Inflammatory macrophage treated with lipopolysaccharide for 4 hours (primary cell): ENCODE measurements around the gene GRB2.
A peak's percentile ranks its signal among the peaks of the same experiment; 100 is the strongest.

Experiments
- DNase-seq: peaks from one replicate; pipeline ENCODE4 v3.0.0-alpha.2; 2020

GRB2 gene

GRCh38 chr17:75412455-75413317 is 7.2 kb upstream of the GRB2 start:
- peak; percentile 54 for DNase-seq

- no peak for DNase-seq
Measured at GRCh38 chr17:75411328-75412067, 6.0 kb upstream of the GRB2 start.

DNA sequence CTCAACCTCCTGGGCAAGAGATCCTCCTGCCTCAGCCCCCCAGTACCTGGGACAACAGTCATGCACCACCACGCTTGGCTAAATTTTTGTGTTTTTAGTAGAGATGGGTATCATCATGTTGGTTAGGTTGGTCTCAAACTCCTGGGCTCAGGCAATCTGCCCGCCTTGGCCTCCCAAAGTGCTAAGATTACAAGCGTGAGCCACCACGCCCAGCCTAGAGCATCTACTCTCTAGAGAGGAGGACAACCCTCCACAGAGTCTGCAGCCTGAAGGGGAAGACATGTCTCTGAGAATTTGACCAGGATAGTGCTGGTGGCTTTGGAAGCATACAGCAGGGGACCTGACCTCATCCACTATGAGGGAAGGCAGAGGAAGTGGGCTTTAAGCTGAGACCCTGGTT is 4.7 kb upstream of the GRB2 start:
- no peak for DNase-seq

DNA sequence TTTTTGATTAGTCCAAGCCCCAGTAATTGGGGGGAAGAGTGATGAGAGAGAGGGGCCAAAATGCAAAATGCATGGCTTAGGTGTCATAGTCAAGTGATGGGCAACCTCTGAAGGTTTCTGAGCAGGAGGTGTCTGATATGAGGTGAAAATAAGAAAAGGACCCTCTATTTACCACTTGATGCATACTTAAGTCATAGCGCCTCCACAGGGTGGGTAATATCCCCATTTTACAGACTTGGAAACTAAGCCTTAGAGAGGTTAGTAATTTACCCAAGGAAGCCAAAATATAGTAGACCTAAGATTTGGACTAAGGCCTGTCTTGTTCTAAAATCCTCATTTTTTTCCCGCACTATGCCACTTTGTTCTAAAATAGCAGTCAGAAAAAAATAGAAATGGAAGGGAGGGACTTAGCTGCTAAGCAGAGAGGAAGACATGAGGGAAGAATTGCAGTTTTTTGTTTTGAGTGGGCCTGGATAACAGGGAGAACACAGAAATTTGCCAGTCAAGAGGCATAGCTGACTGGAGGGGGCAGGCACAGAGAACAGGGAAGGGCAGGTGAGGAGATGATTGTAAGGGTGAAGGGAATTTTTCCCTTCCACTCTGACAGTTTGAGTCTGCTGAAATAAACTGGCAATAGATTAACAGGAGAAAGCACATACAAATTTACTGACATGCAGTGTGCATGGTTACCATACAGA is 2.3 kb upstream of the GRB2 start:
- no peak for DNase-seq

DNA sequence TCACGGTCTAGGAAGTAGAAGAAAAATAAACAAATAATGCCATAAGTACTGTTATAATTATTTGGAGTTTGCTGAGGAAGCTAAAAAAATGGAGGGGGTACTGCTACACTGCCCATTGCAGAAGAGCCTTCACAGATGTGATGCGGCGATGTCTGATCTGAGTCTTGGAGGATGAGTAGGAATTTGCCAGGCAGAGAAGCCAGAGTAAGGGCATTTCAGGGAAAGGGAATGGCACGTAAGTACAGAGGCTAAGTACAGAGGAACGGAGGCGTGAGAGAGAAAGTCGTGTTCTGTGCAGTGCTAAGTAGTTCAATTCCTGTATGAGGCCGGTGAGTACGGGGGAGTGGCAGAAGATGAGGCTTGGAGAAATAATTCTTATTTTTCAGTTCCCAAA is 741 bp upstream of the GRB2 start:
- no peak for DNase-seq

DNA sequence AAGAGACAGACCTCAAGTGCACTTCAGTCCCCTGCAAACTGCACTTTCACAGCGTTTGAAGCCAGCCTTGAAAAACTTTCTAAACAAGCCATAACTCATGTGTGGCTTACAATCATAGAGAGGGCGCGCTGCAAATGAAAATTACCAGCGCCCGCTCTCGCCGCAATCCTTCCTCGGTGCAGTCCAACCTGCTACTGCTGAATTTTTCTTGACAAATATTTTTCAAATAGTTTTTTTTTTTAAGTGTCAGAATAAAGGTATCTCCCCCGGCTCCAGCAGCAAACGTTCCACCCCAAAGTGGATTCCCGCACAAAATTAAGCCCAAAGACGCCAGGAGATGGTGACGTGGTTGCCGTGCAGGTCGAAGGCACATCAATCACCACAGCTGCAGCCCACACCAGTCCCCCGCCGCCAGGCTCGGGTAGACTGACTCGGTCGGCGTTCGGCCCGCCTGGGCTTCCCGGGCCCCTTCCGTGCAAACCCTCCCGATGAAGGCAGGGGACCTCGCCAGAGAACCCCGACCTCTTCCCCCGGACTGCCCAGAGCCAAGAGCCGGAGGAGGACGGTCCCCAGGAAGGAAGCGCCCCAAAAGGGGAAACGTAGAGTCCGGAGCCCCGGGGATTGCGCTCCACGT is 630 bp downstream of the GRB2 start:
- DNase-seq: peak; percentile 48

GRCh38 chr17:75404223-75404730 is 1.2 kb downstream of the GRB2 start:
- peak; percentile 98 for DNase-seq

GRCh38 chr17:75403131-75403530 is 2.3 kb downstream of the GRB2 start:
- peak; percentile 48 for DNase-seq

GRCh38 chr17:75402026-75402425 is 3.5 kb downstream of the GRB2 start:
- no peak for DNase-seq

GRCh38 chr17:75400326-75400939 is 5.0 kb downstream of the GRB2 start:
- DNase-seq: peak; percentile 33

DNA sequence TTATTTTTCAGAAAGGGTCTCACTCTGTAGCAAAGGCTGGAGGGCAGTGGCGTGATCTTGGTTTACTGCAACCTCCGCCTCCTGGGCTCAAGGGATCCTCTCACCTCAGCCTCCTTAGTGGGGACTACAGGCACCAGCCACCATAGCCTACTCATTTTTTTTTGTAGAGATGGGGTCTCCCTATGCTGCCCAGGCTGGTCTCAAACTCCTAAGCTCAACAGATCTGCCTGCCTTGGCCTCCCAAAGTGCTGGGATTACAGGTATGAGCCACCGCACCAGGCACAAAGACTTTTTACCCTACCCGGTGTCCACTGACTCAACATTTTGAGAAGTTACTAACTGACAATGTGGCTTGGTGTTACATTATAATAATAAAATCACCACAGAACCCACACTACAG is 7.2 kb downstream of the GRB2 start:
- DNase-seq: no peak

DNA sequence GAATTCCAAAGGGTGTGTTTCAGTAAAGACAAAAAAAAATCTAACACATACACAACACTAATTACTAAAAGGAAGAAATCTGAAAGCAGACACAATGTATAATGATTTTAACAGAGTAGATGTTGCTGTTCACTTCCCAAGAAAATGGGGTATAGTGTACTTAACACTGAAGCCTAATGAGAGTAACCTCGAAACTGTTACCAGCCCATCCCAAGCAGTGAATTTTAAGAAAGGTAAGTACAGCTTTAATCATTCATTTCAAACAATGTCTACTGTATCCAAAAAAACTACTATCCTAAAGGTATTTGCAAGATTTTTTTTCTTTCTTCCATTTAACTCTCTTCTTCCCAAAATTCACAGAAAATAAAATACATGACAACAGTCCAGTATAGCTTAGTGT is 8.3 kb downstream of the GRB2 start:
- no peak for DNase-seq

DNA sequence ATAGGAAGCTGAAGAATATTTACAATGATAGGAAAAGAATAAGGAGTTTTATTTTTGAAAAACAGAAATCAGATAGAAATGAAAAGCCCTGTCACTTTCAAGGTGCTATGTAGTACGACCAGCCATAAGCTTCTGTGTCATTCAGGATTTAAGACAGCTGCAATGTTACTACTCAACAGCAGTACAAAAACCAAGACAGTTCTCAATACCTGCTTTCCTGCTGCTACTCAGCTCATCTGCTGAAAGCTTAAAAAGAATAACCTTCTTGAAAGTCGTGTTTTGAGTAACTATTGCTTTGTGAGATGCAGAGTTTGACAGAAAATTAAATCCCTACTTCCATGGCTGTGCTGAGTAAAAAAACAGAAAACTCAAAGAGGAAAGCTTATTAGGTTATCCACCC is 8.7 kb downstream of the GRB2 start:
- no peak for DNase-seq

DNA sequence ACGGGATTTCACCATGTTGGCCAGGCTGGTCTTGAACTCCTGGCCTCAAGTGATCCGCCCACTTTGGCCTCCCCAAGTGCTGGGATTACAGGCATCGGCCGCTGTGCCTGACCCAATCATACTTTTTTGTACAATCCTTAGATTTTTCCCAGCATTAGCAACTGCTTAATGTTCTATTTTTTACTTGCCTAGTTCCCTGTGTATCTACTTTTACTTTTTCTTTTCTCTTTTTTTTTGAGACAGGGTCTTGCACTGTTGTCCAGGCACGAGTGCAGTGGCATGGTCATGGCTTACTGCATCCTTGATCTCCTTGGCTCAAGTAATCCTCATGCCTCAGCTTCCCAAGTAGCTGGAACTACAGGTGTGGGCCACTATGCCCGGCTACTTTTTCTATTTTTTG is 9.5 kb downstream of the GRB2 start:
- DNase-seq: no peak

- no peak for DNase-seq
Measured at GRCh38 chr17:75394332-75394918, 11.1 kb downstream of the GRB2 start.

GRCh38 chr17:75393523-75394331 is 11.8 kb downstream of the GRB2 start:
- DNase-seq: peak; percentile 98

DNA sequence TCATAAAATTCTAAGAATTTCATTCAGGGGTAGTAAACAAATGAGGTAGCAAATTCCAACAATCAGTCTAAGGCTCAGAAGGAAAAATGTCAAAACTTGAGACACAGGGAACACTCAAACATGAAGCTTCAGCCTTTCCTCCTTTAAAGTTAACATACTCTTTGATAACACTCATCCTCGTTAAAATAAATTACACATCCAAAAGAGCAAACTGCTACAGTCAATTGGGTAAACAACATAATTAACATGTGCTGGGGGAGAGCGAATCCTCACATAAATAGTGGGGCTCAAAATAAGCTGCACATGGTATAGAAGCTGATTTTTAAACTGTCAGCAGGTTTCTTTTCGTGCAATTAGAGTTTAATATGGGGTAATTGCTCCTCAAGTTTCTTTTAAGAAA is 12.9 kb downstream of the GRB2 start:
- DNase-seq: no peak

GRCh38 chr17:75390982-75391381 is 14.5 kb downstream of the GRB2 start:
- DNase-seq: no peak

- no peak for DNase-seq
Measured at GRCh38 chr17:75388476-75389030, 16.9 kb downstream of the GRB2 start.

DNA sequence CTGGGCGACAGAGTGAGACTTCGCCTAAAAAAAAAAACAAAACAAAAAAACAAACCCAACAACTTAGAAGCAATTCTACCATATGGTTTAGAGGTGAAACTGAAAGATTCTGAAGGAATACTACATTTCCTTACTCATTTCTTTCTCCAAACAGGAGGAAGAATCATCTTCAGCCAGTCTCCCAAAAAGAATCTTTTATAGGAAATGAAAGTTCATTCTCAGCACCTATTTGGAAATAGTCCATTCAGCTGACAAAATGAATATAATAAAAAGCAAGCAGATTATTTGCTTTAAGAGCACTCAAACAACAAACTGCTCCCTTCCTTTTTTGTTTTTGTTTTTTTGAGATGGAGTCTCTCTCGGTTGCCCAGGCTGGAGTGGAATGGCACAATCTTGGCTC is 17.7 kb downstream of the GRB2 start:
- DNase-seq: peak; percentile 64

GRCh38 chr17:75386430-75386829 is 19.0 kb downstream of the GRB2 start:
- no peak for DNase-seq
